Mesangial cell (primary cell): Measurements from ENCODE around the gene MEDAG. TPM values are rescaled to one million over a fixed set of nuclear protein-coding genes. Genes with fewer than 3 reads are reported as not detected.

Source experiments
- total RNA-seq: library from RNA; depleted of rRNA; stranded (reverse); fragments of >200 nt; gene quantifications from 2 replicates; pipeline ENCODE4 v1.2.3, GENCODE V29; 2015

Gene MEDAG
- 2.0 and 2.3 TPM in 2 replicates for total RNA-seq

DNA sequence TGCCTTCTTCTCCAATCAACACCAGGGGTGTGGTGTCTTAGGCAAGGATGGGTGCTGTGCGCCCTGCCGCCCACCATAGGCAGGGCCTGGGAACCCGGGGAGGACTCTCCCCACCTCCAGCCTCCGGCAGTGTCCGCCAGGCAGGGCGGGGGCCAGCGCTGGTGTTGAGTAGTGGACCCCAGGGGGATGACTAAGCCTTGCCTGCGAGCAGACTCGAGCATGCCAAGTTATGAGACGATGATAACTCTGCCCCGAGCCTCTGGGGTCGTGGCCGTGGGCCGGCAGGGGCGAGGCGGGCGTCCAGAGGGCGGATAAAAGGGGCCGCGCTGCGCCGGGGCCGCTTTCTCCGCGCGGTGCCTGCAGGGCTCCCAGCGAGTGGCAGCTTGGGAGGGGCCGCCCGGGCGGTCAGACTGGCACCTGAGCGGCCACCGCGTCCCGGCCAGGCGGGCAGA lies at the start of gene MEDAG:
Gene MEDAG (plus strand): TSS at position 340 of the 452 bp plus-strand sequence. CDS start 245 bp downstream, outside the sequence.

DNA sequence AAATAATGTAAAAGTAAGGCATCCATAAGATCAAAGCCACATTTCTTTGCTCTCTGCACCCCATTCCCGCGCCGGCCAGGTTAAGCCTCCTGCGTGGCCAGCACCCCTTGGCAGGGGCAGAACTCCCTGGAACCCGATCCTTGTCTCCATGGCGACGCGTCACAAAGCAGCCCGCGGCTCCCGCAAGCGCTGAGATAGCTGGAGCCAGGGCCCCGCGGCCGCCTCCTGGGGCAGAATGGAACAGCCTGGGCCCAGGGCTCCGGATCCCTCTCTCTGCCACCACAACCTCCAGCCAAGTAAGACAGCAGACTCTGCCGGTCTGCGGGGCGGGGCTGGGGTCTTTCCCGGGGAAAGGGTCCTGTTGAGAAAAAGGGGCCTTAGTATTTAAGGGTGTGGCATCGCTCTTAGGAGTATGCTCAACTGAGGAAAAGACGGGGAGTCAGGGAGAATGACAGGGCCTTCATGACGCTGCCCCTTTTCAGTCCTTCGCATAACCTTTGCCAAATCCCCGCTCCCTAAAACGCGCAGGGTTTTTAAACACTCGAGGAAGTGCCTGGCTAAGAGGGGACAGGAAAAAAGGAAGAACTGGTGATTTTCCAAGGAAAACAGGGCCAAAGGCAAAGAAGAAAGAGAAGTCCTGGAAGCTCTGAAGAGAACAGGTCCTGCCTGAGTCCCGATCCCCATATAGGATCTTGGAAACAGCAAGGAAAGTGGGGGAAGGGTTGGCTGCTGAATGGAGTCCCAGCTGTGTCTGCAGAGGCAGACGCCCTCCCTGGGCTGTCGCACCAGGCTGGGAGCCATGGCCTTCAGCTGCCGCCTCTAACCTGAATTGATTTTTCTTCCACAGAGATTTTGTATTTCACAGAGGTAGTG lies 26.6 kb downstream of the MEDAG start, which contains the start of gene TEX26:
Gene TEX26 (plus strand): TSS at position 176 of the 873 bp plus-strand sequence. CDS start 60 bp downstream, at position 236.

Other genes starting within 250 kb of the MEDAG start
- 1.3 and 2.3 TPM in 2 replicates for gene ALOX5AP, start 170.7 kb upstream of the MEDAG start, total RNA-seq
- not detected in 2 replicates for gene TEX26, start 26.4 kb downstream of the MEDAG start, total RNA-seq